Activated CD4-positive, alpha-beta T cell treated with anti-CD3 and anti-CD28 coated beads for 36 hours (primary cell): ENCODE data around the gene TIMM44. TPM values are rescaled to one million over a fixed set of nuclear protein-coding genes. Genes with fewer than 3 reads are reported as not detected.
A peak's percentile ranks its signal among the peaks of the same experiment; 100 is the strongest.

Experiments used
- ATAC-seq: fragments of 200-7000 bp; cut with Tn5 transposase; one replicate; pipeline ENCODE4 v1.10.0; 2021; ENCODE audit warnings: mild to moderate bottlenecking, moderate library complexity
- CTCF ChIA-PET: fragments of 350-600 bp; sonication (Branson Sonifier 250); formaldehyde crosslinking; loops from one replicate; lab custom pipeline; 2021; ENCODE audit warnings: antibody characterized with exemption; lab: Charles Lee
- POLR2A ChIA-PET: fragments of 350-600 bp; sonication (Branson Sonifier 250); formaldehyde crosslinking; loops from one replicate; lab custom pipeline; 2021; ENCODE audit warnings: antibody characterized with exemption, inconsistent platforms; lab: Charles Lee
- DNase-seq: peaks from one replicate; pipeline ENCODE4 v3.0.0-alpha.2; 2020
- H3K27ac Mint-ChIP-seq: one replicate; pipeline ENCODE4 v1.8.0; 2021; ENCODE audit warnings: mixed read lengths
- H3K27me3 Mint-ChIP-seq: one replicate; pipeline ENCODE4 v1.8.0; 2021; ENCODE audit warnings: mixed read lengths
- H3K36me3 Mint-ChIP-seq: one replicate; pipeline ENCODE4 v1.8.0; 2021; ENCODE audit warnings: low read depth, mixed read lengths
- H3K4me1 Mint-ChIP-seq: one replicate; pipeline ENCODE4 v1.8.0; 2021; ENCODE audit warnings: mixed read lengths
- H3K4me3 Mint-ChIP-seq: one replicate; pipeline ENCODE4 v1.8.0; 2021; ENCODE audit warnings: mild to moderate bottlenecking, moderate library complexity, mixed read lengths
- H3K9me3 Mint-ChIP-seq: one replicate; pipeline ENCODE4 v1.8.0; 2021; ENCODE audit warnings: low read depth, mixed read lengths
- intact Hi-C, 2 experiments: fragments of 100-400 bp; cut with DNase I in 1 of 2; cut with micrococcal nuclease in 1 of 2; formaldehyde crosslinking; loops; one replicate each; pipeline versions ENCODE4 v1.14.2 to v1.15.1; 2022 to 2024; cut with DNase I, micrococcal nuclease
- total RNA-seq, 2 experiments: library from RNA; stranded (reverse); gene quantifications; one replicate each; pipeline ENCODE4 v1.2.3, GENCODE V29; 2021

The TIMM44 gene, protein sequence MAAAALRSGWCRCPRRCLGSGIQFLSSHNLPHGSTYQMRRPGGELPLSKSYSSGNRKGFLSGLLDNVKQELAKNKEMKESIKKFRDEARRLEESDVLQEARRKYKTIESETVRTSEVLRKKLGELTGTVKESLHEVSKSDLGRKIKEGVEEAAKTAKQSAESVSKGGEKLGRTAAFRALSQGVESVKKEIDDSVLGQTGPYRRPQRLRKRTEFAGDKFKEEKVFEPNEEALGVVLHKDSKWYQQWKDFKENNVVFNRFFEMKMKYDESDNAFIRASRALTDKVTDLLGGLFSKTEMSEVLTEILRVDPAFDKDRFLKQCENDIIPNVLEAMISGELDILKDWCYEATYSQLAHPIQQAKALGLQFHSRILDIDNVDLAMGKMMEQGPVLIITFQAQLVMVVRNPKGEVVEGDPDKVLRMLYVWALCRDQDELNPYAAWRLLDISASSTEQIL
- total RNA-seq, result 10 to 100 TPM; 80.4 to 84.0 TPM

DNA sequence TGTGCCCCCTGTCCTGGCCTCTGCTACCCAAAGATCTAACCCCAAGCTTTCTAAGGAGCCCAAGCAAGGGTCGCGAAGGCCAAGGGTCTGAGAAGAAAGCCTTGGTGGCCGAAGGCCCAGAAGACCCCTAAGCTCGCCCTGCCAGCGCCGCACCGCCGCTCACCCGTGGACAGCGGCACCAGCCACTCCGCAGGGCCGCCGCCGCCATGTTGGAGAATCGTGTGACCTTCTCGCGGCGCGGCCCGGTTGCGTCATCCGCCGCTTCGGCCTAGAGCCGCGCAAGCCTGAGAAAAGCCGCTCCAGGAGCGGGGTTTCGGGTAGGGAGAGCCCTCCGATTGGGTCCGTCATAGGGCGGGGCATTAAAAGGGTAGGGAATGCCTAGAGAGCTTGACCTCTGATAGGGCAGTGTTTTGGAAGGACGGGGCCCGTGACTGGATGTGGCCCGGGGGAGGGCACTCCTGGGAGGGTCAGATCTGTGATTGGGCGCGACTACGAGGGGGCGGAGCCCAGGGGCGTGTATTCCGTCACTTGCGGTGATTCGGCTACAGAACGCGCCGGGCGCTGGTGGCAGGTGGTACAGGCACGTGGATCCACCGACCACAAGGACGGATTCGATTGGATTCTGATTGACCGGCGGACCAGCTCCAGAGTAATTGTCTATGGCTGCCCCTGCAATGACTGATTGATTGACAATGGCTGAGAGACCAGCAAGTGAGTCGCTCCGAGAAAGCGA is at the start of gene TIMM44:
TSS of gene TIMM44 (minus strand) at position 223 of the 733 bp plus-strand sequence. CDS start at position 208, 15 bp downstream.
- POLR2A ChIA-PET, result interaction anchor here (0.5 to 2.3 kb wide), 11 partner anchors 14 to 762 kb away, joined by 3 to 10 read pairs (median 3); partner anchors contain the start of genes MAP2K7, PET100, SNAPC2 and XAB2
- Mint-ChIP-seq H3K27me3 (no peaks in the 10 kb centered on the region), H3K36me3 (peaks cover 18% of the 10 kb centered on the region), H3K9me3 (no peaks in the 10 kb centered on the region), H3K27ac (peak within 1 kb of the TSS; percentile 90), H3K4me3 (peak within 1 kb of the TSS; percentile 90), H3K4me1 (peaks cover 30% of the 10 kb centered on the region)
- CTCF ChIA-PET, result interaction anchor here (0.5 to 2.4 kb wide), 32 partner anchors 8 to 592 kb away, joined by 3 to 24 read pairs (median 4); partner anchors contain the start of genes CTXN1, ELAVL1, MAP2K7 and MARCHF2
- intact Hi-C loops, result loop anchor here (1.0 to 10.0 kb wide), 18 partner anchors 18 to 447 kb away; partner anchors contain the start of genes ELAVL1 (in 2 of the 2), MAP2K7 (in 2 of the 2), NDUFA7 (in 2 of the 2) and RPS28 (in 2 of the 2)
- peak; percentile 99 for DNase-seq
- ATAC-seq, result peak; percentile 99

DNA sequence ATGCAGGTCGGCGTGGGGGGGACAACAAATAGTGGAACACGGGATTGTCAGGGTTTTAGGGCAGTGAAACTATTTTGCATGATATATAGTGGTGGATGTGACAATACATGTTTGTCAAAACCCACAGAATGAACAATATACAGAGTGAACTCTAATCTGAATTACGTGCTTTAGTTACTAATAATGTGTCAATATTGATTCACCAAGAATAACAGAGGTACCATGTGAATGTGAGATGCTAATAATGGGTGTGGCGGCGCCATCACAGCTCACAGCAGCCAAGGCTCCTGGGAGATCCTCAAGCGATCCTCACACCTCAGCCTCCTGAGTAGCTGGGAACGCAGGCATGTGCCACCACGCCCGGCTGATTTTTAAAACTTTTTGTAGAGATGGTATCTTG is 49.1 kb upstream of the TIMM44 start:
- DNase-seq (no peak), ATAC-seq (no peak)
- intact Hi-C loops, result no loop called here
- POLR2A ChIA-PET, result no interaction called here
- Mint-ChIP-seq H3K27me3 (no peaks in the 10 kb centered on the region), H3K27ac (no peak overlapping the region), H3K9me3 (no peaks in the 10 kb centered on the region), H3K4me1 (peaks cover 32% of the 10 kb centered on the region), H3K4me3 (no peak overlapping the region), H3K36me3 (peaks cover 23% of the 10 kb centered on the region)
- CTCF ChIA-PET, result no interaction called here

DNA sequence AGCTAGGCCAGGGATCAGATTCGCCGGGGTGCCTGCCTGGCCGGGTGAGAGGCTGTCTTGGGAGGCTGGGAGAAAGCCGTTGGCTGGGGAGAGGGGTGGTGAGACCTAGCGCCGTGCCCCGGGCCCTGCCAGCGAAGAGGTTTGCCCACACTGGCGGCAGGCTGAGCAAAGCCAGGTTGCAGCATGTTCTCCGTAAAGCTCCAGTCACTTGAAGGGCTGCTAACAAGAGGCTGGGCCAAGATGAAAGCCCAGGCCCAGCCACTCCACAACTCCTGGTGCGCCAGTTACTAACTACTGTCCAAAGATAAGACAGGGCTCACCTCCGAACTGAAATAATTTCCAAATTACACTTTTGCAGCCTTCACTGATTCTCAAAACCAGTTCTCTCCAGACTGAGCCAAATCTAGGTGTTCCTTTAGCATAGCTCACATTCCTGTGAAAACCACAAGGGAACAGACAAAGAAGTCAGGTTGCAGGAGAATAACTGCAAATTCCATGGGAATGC is 45.7 kb upstream of the TIMM44 start:
- Mint-ChIP-seq H3K4me1 (peaks cover 4% of the 10 kb centered on the region), H3K27ac (no peak overlapping the region), H3K9me3 (no peaks in the 10 kb centered on the region), H3K27me3 (no peaks in the 10 kb centered on the region), H3K36me3 (peaks cover 34% of the 10 kb centered on the region), H3K4me3 (no peak overlapping the region)
- DNase-seq, result no peak
- intact Hi-C loops, result no loop called here
- CTCF ChIA-PET, result interaction anchor here (1.0 kb wide), 1 partner anchor 30 kb away, joined by 3 read pairs; no protein-coding TSS in a partner anchor
- POLR2A ChIA-PET, result no interaction called here
- ATAC-seq, result no peak

DNA sequence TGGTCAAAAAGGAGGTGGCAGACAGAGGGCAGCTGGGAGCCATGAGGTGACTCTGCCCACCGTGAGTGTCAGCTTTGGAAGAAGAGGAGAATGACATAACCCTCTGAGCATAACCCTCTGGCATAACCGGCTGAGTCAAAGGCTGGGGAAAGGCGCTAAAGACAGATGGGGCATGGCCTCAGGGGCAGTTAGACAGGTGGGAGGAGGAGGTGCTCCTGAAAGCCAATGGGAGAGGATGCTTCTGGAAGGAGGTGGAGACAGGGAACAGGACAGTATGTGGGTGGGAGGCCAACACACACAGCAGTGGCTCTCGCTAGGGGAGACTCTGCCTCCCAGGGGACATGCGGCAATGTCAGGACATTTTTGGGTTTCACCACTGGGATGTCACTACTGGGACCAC is 44.8 kb upstream of the TIMM44 start:
- no peak for ATAC-seq
- Mint-ChIP-seq H3K9me3 (no peaks in the 10 kb centered on the region), H3K36me3 (peaks cover 31% of the 10 kb centered on the region), H3K4me1 (no peaks in the 10 kb centered on the region), H3K27me3 (no peaks in the 10 kb centered on the region), H3K4me3 (no peak overlapping the region), H3K27ac (no peak overlapping the region)
- CTCF ChIA-PET, result interaction anchor here (0.6 to 0.7 kb wide), 2 partner anchors 14 to 15 kb away, joined by 3 read pairs; no protein-coding TSS in a partner anchor
- POLR2A ChIA-PET, result no interaction called here
- DNase-seq, result no peak
- intact Hi-C loops, result no loop called here

DNA sequence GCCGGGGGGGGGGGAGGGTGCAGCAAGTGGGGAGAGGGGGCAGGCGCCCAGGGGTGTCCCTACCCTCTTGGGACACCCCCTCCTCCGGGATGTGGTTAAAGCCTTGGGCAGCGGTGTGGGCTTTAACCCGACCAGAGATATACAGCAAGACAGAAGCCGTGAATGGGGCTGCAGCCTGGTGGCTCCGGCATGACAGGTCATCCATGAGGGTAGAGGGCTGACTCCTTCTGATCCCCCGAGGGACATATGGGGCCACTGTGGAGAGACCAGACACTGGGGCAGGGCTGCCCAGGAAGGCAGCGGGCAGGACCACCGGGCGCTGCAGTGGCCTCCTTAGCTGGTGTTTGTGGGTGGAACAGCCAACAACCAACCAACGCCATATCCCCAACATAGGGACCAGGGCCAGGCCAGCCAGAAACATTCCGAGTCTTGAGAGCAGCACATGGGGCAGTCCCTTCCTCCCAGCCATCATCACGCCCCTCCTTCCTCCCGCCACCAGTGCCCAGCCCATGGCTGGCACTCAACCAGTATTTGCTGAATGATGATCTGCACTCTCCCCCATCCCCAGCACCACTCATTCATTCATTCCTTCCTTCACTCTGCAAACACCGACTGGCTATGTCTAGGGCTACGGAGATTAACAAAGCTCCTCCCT is 43.8 kb upstream of the TIMM44 start:
- CTCF ChIA-PET, result no interaction called here
- DNase-seq (no peak), ATAC-seq (no peak)
- peaks cover 40% of the 10 kb centered on the region for H3K36me3 Mint-ChIP-seq
- no peak overlapping the region for H3K4me3 Mint-ChIP-seq
- no peak overlapping the region for H3K27ac Mint-ChIP-seq
- POLR2A ChIA-PET, result no interaction called here
- intact Hi-C loops, result no loop called here
- no peaks in the 10 kb centered on the region for H3K4me1 Mint-ChIP-seq
- H3K27me3 Mint-ChIP-seq, result no peaks in the 10 kb centered on the region
- no peaks in the 10 kb centered on the region for H3K9me3 Mint-ChIP-seq

DNA sequence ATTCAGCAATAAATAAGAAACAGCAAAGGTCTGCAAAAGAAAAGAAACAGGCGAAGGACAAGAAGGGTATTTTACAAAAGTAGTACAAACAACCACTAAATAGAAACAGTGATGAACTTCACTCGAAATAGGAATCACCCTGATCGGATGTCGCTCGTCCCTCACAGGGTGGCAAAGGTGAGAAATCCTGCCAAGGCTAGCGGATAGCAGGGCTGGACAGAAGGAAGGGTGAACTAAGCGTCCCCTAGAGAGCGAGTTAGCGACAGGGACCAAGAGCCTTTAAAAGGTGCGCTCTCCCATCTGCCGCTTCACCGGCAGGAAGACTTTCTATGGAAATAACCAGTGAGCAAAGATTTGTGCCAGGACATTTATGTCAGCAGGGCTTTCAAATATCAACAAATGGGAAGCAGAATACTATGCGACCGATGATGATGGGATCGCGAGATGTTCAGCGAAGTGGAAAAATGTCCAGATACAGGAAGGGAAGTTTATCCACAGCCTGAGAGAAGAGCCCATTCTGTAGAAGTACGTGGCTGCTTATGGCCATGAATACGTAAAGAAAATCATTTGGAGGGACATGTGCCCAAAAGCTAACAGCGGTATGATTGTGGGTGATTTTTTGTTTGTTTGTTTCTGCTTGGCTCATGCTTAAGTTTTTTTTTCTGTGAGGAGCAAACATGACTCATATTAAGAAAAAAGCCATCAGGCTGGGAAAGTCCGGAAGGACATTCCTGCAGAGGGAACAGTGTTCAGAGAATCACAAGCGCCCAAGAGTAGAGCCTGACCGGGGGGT is 43.1 kb upstream of the TIMM44 start:
- ATAC-seq, result no peak
- Mint-ChIP-seq H3K9me3 (no peaks in the 10 kb centered on the region), H3K36me3 (peaks cover 41% of the 10 kb centered on the region), H3K27ac (no peak overlapping the region), H3K4me3 (no peak overlapping the region), H3K4me1 (no peaks in the 10 kb centered on the region), H3K27me3 (no peaks in the 10 kb centered on the region)
- intact Hi-C loops, result no loop called here
- DNase-seq, result no peak
- POLR2A ChIA-PET, result no interaction called here
- CTCF ChIA-PET, result interaction anchor here (0.6 kb wide), 1 partner anchor 113 kb away, joined by 4 read pairs; no protein-coding TSS in a partner anchor

DNA sequence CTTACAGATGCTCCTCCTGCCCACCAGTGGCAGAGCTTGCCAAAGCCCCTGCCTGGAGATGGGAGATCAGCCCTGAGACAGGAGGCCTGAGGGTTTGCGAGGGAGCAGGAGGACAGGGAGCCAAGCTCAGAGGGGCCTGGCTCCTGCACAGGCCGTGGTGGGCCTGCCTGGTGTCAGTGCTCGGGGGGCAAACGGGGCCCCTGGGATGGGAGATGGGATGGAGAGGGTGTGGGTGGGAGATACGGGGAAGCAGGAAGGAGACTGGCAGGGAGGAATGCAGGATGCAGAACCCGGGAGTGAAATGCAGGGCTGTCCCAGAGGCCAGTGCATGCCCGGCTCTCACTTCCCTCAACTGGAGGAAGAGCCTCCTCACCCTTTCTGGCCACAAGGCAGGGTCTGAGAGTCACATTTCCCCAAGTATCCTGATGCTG is 42.0 kb upstream of the TIMM44 start:
- Mint-ChIP-seq H3K4me3 (no peak overlapping the region), H3K36me3 (peaks cover 39% of the 10 kb centered on the region), H3K27ac (no peak overlapping the region), H3K4me1 (no peaks in the 10 kb centered on the region), H3K9me3 (no peaks in the 10 kb centered on the region), H3K27me3 (no peaks in the 10 kb centered on the region)
- ChIA-PET POLR2A (no interaction called here), CTCF (no interaction called here)
- ATAC-seq (no peak), DNase-seq (no peak)
- intact Hi-C loops, result no loop called here

DNA sequence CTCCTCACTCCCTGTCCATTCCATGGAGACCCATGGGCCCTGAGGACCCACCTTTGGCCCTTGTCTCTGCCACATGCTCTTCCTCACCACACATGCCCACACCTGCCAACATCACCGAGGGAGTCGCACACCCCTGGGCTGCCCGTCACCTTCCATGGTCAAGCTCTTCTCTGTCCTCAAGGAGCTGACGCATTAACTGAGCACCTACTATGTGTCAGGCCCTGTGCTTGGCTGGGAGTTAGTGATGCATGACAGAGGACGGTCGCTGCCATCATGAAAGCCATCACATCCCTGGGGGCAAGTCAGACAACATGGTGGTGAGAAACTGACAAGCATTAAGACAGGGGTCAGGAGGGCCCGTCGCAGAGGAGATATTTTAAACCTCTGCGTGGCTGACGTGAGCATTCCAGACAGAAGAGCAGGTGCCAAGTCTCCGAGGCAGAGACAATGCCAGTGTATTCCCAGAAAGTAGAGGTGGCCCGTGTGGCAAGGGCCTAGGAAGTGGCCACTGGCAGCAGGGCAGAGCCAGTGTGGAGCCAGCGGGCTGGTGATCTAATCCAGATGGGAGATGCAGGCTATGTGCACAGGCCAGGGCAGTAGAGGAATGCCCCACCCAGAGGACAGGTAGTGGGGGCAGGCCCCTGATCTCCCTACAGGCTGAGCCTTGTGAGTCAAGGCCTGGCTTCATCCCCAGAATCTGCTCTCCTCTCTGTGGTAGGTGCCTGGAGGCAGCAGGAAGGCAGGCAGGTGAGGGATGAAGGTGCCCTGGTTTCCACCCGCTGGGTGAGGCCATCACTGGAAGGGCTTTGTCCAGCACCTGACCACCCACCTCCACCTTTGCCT is 40.8 kb upstream of the TIMM44 start:
- ChIA-PET POLR2A (no interaction called here), CTCF (no interaction called here)
- H3K9me3 Mint-ChIP-seq, result no peaks in the 10 kb centered on the region
- no peaks in the 10 kb centered on the region for H3K4me1 Mint-ChIP-seq
- peaks cover 43% of the 10 kb centered on the region for H3K36me3 Mint-ChIP-seq
- no peak overlapping the region for H3K4me3 Mint-ChIP-seq
- intact Hi-C loops, result no loop called here
- H3K27ac Mint-ChIP-seq, result no peak overlapping the region
- DNase-seq (no peak), ATAC-seq (no peak)
- H3K27me3 Mint-ChIP-seq, result no peaks in the 10 kb centered on the region

DNA sequence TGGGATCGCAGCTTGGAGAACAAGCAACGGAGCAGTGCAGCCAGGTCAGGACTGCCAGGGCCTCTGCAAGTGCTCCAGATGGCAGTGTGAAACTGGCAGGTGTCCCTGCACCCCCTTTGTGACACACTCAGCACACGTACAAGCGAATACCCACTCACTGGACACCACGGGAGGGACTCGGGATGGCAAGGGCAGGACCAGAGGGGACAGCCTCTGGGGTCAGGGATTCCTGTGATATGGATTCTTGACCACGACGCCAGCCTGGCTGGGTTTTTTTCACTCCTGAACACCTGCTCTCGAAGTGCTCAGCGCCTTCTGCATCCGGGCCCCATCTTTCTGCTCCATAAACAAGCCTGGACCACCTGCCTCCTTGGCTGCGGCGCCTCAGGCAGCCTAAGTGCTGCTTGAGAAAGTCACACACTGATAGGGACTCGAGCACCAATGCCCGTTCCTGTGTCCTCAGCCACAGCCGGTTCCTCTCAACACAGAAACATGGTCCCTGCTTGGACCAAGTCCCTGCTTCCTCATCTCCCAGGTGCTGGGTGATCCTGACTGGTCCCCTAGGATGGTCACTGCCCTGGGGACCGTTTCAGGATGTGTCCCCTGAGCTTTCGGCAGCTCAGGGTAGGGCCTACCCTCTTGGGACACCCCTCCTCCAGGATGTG is 40.0 kb upstream of the TIMM44 start:
- no peak overlapping the region for H3K27ac Mint-ChIP-seq
- DNase-seq (no peak), ATAC-seq (no peak)
- intact Hi-C loops, result no loop called here
- no peaks in the 10 kb centered on the region for H3K4me1 Mint-ChIP-seq
- H3K9me3 Mint-ChIP-seq, result no peaks in the 10 kb centered on the region
- ChIA-PET POLR2A (no interaction called here), CTCF (interaction anchor here (0.6 kb wide), 1 partner anchor 869 kb away, joined by 4 read pairs; no protein-coding TSS in a partner anchor)
- H3K36me3 Mint-ChIP-seq, result peaks cover 40% of the 10 kb centered on the region
- H3K27me3 Mint-ChIP-seq, result no peaks in the 10 kb centered on the region
- H3K4me3 Mint-ChIP-seq, result no peak overlapping the region
